OCI-LY3 (cell line): ENCODE measurements around the gene RIPPLY2.

Experiments used
- CTCF ChIP-seq: fragments of 200-600, 300-600 bp; sonication (generic); IDR thresholded peaks from 2 replicates; pipeline ENCODE4 v1.5.1; 2014; ENCODE audit warnings: antibody characterized with exemption, low read length, low read depth
- EZH2phosphoT487 ChIP-seq: fragments of 200-600 bp; shearing (Covaris generic); IDR thresholded peaks from 2 replicates; pipeline ENCODE4 v1.6.1; 2018; ENCODE audit warnings: antibody characterized with exemption, mixed run types, low read depth

- no peak for TF ChIP-seq CTCF
- TF ChIP-seq EZH2phosphoT487, result no peak
Observed at GRCh38 chr6:83890520-83890919, 37.4 kb downstream of the RIPPLY2 start.
